Endothelial cell of umbilical vein (primary cell): ENCODE measurements around the gene PTF1A. TPM values are rescaled to one million over a fixed set of nuclear protein-coding genes. Genes with fewer than 3 reads are reported as not detected.

Experiments used
- BruUV-seq: library from RNA; stranded (reverse); fragments of 400-500 nt; replicated peaks from 2 replicates; lab custom pipeline; 2021; lab: Mats Ljungman, UMichigan
- CTCF ChIA-PET: fragments of 300-600, 350-600 bp; sonication (Branson Sonifier 250); formaldehyde crosslinking; loops from one replicate; lab custom pipeline; 2021; ENCODE audit warnings: antibody characterized with exemption, inconsistent platforms; lab: Charles Lee
- POLR2A ChIA-PET: fragments of 300-600, 350-600 bp; sonication (Branson Sonifier 250); formaldehyde crosslinking; loops from one replicate; lab custom pipeline; 2021; ENCODE audit warnings: antibody characterized with exemption, inconsistent platforms; lab: Charles Lee
- DNase-seq: peaks from one replicate; pipeline ENCODE4 v3.0.0-alpha.2; 2011; ENCODE audit warnings: low read depth, low spot score
- FAIRE-seq: peaks from 2 replicates; lab custom pipeline; 2011; peaks lifted over from hg19 to GRCh38; lab: Jason Lieb, UNC
- H2AFZ ChIP-seq: 2 replicates; pipeline ENCODE4 v1.6.0; 2012; ENCODE audit warnings: low read depth, low read length, control low read depth, inconsistent platforms
- H3K27ac ChIP-seq: 2 replicates; pipeline ENCODE4 v1.5.1; 2011; ENCODE audit warnings: low read depth, mild to moderate bottlenecking, control low read depth, low read length, moderate library complexity; ENCODE audit not compliant: insufficient read depth
- H3K27me3 ChIP-seq, 2 experiments: 2 replicates each; pipeline versions ENCODE4 v1.6.0 to v1.6.1; 2011; ENCODE audit warnings: low read length in 2 of 2, mixed read lengths in 1 of 2; ENCODE audit not compliant: control insufficient read depth in 2 of 2, insufficient read depth in 2 of 2
- H3K36me3 ChIP-seq, 2 experiments: 2 replicates in 1 of 2; 3 replicates in 1 of 2; pipeline ENCODE4 v1.5.1; 2011; ENCODE audit warnings: low read length in 2 of 2, mild to moderate bottlenecking in 1 of 2, moderate library complexity in 1 of 2; ENCODE audit not compliant: control insufficient read depth in 2 of 2, insufficient read depth in 2 of 2; ENCODE audit errors: extremely low read depth in 1 of 2
- H3K4me1 ChIP-seq: 3 replicates; pipeline ENCODE4 v1.5.1; 2011; ENCODE audit warnings: mild to moderate bottlenecking, low read length; ENCODE audit not compliant: control insufficient read depth, insufficient read depth; ENCODE audit errors: extremely low read depth
- H3K4me2 ChIP-seq: 2 replicates; pipeline ENCODE4 v1.6.1; 2011; ENCODE audit warnings: low read length, control low read depth, mixed read lengths; ENCODE audit not compliant: insufficient read depth
- H3K4me3 ChIP-seq, 3 experiments: fragments of 200-600 bp in 1 of 3; sonication (generic), shearing (Covaris generic) in 1 of 3; replicated peaks in 1 of 3; 2 replicates each; pipeline ENCODE4 v1.5.1; 2011 to 2016; ENCODE audit warnings: control low read depth in 3 of 3, low read length in 3 of 3, mild to moderate bottlenecking in 2 of 3, inconsistent platforms in 1 of 3, low read depth in 1 of 3, moderate library complexity in 1 of 3; ENCODE audit not compliant: insufficient read depth in 1 of 3
- H3K79me2 ChIP-seq: 2 replicates; pipeline ENCODE4 v1.6.0; 2012; ENCODE audit warnings: low read length, inconsistent platforms; ENCODE audit not compliant: control insufficient read depth, insufficient read depth
- H3K9ac ChIP-seq: replicated peaks from 2 replicates; pipeline ENCODE3; 2011; ENCODE audit warnings: low read length, control low read depth; ENCODE audit not compliant: insufficient read depth; ENCODE audit errors: extremely low read depth
- H3K9me1 ChIP-seq: replicated peaks from 3 replicates; pipeline ENCODE4 v1.6.0; 2011; ENCODE audit warnings: mild to moderate bottlenecking, low read length; ENCODE audit not compliant: control insufficient read depth, insufficient read depth; ENCODE audit errors: extremely low read depth
- H3K9me3 ChIP-seq: replicated peaks from 2 replicates; pipeline ENCODE4 v1.5.1; 2012; ENCODE audit warnings: low read length, inconsistent platforms; ENCODE audit not compliant: control insufficient read depth, insufficient read depth
- H4K20me1 ChIP-seq: replicated peaks from 2 replicates; pipeline ENCODE3; 2011; ENCODE audit warnings: mild to moderate bottlenecking, low read length; ENCODE audit not compliant: control insufficient read depth, insufficient read depth; ENCODE audit errors: extremely low read depth
- EZH2 ChIP-seq: IDR thresholded peaks from 2 replicates; pipeline ENCODE4 v1.6.1; 2012; ENCODE audit warnings: borderline replicate concordance, low read depth, mild to moderate bottlenecking, moderate library complexity, low read length, inconsistent platforms; ENCODE audit not compliant: severe bottlenecking
- FOS ChIP-seq: IDR thresholded peaks from 2 replicates; pipeline ENCODE4 v1.6.1; 2011; ENCODE audit warnings: mild to moderate bottlenecking, low read length, moderate library complexity, borderline replicate concordance; ENCODE audit not compliant: insufficient read depth
- GATA2 ChIP-seq: IDR thresholded peaks from 2 replicates; pipeline ENCODE4 v1.7.0; 2011; ENCODE audit warnings: low read depth, mild to moderate bottlenecking, moderate library complexity, mixed read lengths, low read length; ENCODE audit not compliant: insufficient read length, insufficient read depth
- JUN ChIP-seq: IDR thresholded peaks from 2 replicates; pipeline ENCODE4 v1.6.1; 2011; ENCODE audit warnings: borderline replicate concordance, low read depth; ENCODE audit not compliant: insufficient read length, insufficient read depth
- MYC ChIP-seq: IDR thresholded peaks from one replicate; pipeline ENCODE4 v1.6.1; 2011; ENCODE audit warnings: mild to moderate bottlenecking, low read depth, low read length
- POLR2A ChIP-seq: IDR thresholded peaks from 2 replicates; pipeline ENCODE4 v1.6.1; 2012; ENCODE audit warnings: low read depth, mild to moderate bottlenecking, control low read depth, low read length
- POLR2AphosphoS5 ChIP-seq: IDR thresholded peaks from 2 replicates; pipeline ENCODE4 v1.6.1; 2012; ENCODE audit warnings: low read depth, mild to moderate bottlenecking, control low read depth, low read length, moderate library complexity; ENCODE audit not compliant: insufficient read depth
- dilution Hi-C: fragments of 300-500 bp; cut with MboI; formaldehyde crosslinking; loops from one replicate; pipeline ENCODE4 v1.15.0; 2019; ENCODE audit warnings: low sequenced_read_pairs; ENCODE audit not compliant: extremely low pct_ligation_motif_present
- intact Hi-C: fragments of 100-400 bp; cut with micrococcal nuclease; formaldehyde crosslinking; loops from one replicate; pipeline ENCODE4 v1.10.0; 2022
- polyA plus RNA-seq, 4 experiments: library from polyadenylated mRNA; depleted of rRNA in 3 of 4; stranded (reverse) in 3 of 4; unstranded in 1 of 4; fragments of >200 nt; gene quantifications; 2 replicates each; pipeline versions ENCODE4 v1.2.1 to v1.2.3, GENCODE V29; 2011 to 2012; ENCODE audit warnings: missing spikeins in 1 of 4
- total RNA-seq: library from RNA; stranded (reverse); gene quantifications from 2 replicates; pipeline ENCODE4 v1.2.3, GENCODE V29; 2021
- TF ChIP-seq, protein P1 (sequence below): IDR thresholded peaks from 2 replicates; pipeline ENCODE4 v1.6.1; 2011; ENCODE audit not compliant: insufficient read depth, insufficient read length
- TF ChIP-seq, protein P2 (sequence below), 2 donors: IDR thresholded peaks; 1 replicate in 1 of 2; 2 replicates in 1 of 2; pipeline ENCODE4 v1.5.1; 2011; ENCODE audit warnings: low read length in 2 of 2, mild to moderate bottlenecking in 2 of 2, moderate library complexity in 2 of 2, control low read depth in 1 of 2, inconsistent platforms in 1 of 2, low read depth in 1 of 2; ENCODE audit not compliant: insufficient read depth in 1 of 2; ENCODE audit errors: extremely low read depth in 1 of 2

The PTF1A gene
- total and polyA plus RNA-seq, 2 donors (not counting 3 experiments of a cell fraction or from before 2014, with no cell fraction given): not detected

DNA sequence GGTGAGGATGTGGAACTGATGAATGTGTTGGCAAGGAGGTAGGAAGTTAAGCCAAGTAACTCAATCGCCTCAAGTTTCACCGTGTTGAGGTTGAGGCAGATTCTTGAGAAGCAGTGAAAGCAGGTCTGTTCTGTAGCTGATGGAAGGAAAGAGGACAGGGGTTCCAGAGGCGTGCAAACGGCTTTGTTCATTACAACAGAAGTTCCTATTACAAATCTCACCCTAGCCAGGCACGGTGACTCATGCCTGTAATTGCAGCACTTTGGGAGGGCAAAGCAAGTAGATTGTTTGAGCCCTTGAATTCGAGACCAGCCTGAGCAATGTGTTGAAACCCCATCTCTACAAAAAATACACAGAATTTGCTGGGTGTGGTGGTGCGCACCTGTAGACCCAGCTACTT, 36.9 kb upstream of the PTF1A start:
- no peaks in the 10 kb centered on the region for H3K9me1 ChIP-seq
- CTCF ChIA-PET: interaction anchor here (0.7 to 1.5 kb wide), 3 partner anchors 138 to 1039 kb away, joined by 3 to 4 read pairs (median 3); no protein-coding TSS in a partner anchor
- dilution Hi-C loops: no loop called here

More for the DNA sequence above, 36.9 kb upstream of the PTF1A start:
- Histone ChIP-seq H3K27me3 (no peaks in the 10 kb centered on the region), H4K20me1 (no peaks in the 10 kb centered on the region), H3K4me3 (no peak overlapping the region), H3K79me2 (no peaks in the 10 kb centered on the region), H3K4me2 (no peak overlapping the region), H3K27ac (no peak overlapping the region), H3K36me3 (no peaks in the 10 kb centered on the region), H2AFZ (no peak overlapping the region), H3K9me3 (no peaks in the 10 kb centered on the region), H3K4me1 (peaks cover 3% of the 10 kb centered on the region), H3K9ac (no peak overlapping the region)
- no peak for FAIRE-seq
- no peak for DNase-seq
- BruUV-seq: no TSS peak
- TF ChIP-seq POLR2A: no peak
- no peak for TF ChIP-seq GATA2
- TF ChIP-seq POLR2AphosphoS5: no peak
- TF ChIP-seq, protein P1, sequence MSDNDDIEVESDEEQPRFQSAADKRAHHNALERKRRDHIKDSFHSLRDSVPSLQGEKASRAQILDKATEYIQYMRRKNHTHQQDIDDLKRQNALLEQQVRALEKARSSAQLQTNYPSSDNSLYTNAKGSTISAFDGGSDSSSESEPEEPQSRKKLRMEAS: no peak
- no peak for TF ChIP-seq MYC
- TF ChIP-seq EZH2: no peak
- no peak for TF ChIP-seq FOS
- no peak for TF ChIP-seq JUN
- TF ChIP-seq, protein P2, sequence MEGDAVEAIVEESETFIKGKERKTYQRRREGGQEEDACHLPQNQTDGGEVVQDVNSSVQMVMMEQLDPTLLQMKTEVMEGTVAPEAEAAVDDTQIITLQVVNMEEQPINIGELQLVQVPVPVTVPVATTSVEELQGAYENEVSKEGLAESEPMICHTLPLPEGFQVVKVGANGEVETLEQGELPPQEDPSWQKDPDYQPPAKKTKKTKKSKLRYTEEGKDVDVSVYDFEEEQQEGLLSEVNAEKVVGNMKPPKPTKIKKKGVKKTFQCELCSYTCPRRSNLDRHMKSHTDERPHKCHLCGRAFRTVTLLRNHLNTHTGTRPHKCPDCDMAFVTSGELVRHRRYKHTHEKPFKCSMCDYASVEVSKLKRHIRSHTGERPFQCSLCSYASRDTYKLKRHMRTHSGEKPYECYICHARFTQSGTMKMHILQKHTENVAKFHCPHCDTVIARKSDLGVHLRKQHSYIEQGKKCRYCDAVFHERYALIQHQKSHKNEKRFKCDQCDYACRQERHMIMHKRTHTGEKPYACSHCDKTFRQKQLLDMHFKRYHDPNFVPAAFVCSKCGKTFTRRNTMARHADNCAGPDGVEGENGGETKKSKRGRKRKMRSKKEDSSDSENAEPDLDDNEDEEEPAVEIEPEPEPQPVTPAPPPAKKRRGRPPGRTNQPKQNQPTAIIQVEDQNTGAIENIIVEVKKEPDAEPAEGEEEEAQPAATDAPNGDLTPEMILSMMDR (IDR thresholded peaks at IDR 0.05; ENCODE audit: extremely low read depth in 1 of 2, insufficient read depth in 1 of 2, low read depth in 1 of 2, low read length in 2 of 2): no peak
- POLR2A ChIA-PET: no interaction called here
- intact Hi-C loops: no loop called here
